GM12864 (cell line): ENCODE results near the gene CHD9.

Source experiments
- DNase-seq: peaks from one replicate; pipeline ENCODE4 v3.0.0-alpha.2; 2011; ENCODE audit warnings: low read depth
- H3K4me3 ChIP-seq: 2 replicates; pipeline ENCODE4 v1.5.1; 2011; ENCODE audit warnings: mild to moderate bottlenecking, low read depth, low read length, control low read depth
- TF ChIP-seq, protein P1 (sequence below): IDR thresholded peaks from 2 replicates; pipeline ENCODE4 v1.5.1; 2011; ENCODE audit warnings: low read depth, mild to moderate bottlenecking, moderate library complexity, low read length, control low read depth, inconsistent platforms; ENCODE audit errors: missing control alignments

CHD9 gene

DNA sequence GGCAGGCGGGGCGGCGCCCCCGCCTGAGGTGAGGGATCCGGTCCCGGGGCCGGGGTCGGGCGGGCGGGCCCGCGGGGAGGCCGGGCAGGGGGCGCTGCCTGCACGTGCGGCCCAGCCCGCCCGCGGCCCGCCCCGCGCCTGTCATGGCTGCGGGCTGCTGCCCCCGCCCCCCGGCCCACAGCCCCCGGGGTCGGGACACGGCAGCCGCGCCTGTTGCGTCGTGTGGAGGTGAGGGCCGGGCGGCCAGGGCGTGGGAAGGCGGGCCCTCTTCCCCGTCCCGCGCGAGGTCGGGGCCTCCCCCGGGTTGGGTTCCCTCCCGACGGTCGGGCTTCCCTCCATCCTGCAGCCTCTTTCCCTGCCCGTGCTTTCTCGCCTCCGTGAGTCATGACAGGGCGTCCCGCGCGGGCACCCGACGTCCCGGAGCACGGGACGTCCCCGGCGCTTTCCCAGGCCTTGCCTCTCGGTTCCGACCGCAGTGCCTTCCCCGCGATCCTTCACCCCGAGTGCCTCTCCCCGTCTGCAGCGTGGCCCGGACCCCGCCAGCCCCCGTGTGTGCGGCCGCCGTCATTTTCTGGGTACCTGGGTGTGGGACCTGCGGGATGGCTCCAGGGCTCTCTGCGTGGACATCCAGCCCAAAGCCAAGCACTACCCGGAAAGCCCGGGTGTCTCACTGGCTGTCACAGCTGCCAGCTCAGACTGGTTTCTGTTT lies 76.7 kb downstream of the CHD9 start:
- TF ChIP-seq, protein P1, sequence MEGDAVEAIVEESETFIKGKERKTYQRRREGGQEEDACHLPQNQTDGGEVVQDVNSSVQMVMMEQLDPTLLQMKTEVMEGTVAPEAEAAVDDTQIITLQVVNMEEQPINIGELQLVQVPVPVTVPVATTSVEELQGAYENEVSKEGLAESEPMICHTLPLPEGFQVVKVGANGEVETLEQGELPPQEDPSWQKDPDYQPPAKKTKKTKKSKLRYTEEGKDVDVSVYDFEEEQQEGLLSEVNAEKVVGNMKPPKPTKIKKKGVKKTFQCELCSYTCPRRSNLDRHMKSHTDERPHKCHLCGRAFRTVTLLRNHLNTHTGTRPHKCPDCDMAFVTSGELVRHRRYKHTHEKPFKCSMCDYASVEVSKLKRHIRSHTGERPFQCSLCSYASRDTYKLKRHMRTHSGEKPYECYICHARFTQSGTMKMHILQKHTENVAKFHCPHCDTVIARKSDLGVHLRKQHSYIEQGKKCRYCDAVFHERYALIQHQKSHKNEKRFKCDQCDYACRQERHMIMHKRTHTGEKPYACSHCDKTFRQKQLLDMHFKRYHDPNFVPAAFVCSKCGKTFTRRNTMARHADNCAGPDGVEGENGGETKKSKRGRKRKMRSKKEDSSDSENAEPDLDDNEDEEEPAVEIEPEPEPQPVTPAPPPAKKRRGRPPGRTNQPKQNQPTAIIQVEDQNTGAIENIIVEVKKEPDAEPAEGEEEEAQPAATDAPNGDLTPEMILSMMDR, result no peak
- H3K4me3 ChIP-seq, result peak overlapping the region; percentile 84
- no peak for DNase-seq

DNA sequence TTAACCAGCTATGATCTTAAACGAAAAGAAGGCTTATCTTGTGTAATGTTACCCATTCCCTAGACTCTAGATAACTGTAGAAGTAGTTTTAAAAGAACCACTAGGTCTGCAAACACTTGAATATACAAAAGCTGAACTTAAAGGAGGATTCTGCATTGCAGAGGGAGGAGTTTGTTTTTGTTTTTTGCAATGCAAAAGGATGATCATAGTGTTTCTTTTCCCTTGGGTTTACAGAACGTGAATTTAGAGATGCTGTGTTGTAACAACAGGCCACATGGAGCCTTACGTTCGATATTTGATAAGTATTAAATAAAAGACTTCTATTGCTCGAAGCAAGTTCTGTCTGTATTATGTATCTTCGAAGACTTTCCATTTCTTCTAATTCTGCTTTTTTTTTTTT lies 77.6 kb downstream of the CHD9 start:
- TF ChIP-seq, protein P1, result no peak
- no peak for DNase-seq
- H3K4me3 ChIP-seq, result no peak overlapping the region

DNA sequence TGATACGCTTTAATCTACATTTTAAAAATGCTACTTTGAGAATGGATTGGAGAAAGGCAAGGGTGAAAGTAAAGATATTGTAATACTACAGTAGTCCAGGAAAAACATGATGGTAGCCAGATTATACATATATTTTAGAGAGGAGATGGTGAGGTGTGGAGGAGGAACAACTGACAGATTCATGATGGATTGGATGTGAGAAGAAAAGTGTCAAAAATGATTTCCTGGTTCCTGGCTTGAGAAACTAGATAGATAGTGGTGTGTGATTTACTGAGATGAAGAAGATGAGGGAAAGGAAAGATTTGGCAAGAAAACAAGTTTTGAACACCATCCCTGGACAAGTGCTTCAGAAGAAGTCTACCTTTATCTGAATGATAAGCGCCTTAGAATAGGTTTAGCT lies 80.5 kb downstream of the CHD9 start:
- TF ChIP-seq, protein P1, result no peak
- DNase-seq, result no peak

DNA sequence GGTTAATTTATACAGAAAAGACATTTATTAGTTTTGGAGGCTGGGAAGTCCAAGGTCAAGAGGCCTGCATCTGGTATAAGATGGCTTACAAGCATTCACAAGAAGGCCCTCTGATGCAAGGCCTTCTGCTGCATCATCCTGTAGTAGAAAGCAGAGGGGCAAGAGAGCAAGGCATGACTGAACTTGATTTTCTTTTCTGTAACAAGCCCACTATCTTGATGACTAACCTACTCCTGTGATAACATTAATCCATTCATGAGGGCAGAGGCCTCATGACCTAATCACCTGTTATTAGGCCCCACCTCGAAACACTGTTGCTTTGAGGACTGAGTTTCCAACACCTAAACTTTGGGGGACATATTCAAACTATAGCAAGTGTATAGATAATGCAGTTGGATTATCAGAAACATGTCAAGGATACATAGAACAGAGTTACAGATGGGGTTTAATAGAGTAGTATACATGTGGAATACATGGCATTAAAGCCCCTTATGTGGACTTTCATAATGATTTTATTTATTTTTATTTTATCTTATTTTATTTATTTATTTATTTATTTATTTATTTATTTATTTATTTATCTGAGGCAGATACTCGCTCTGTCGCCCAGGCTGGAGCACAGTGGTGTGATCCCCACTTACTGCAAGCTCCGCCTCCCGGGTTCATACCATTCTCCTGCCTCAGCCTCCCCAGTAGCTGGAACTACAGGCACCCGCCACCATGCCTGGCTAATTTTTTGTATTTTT lies 88.2 kb downstream of the CHD9 start:
- TF ChIP-seq, protein P1, result no peak
- H3K4me3 ChIP-seq, result no peak overlapping the region
- DNase-seq, result no peak

More for the DNA sequence above, 80.5 kb downstream of the CHD9 start:
- no peak overlapping the region for H3K4me3 ChIP-seq

DNA sequence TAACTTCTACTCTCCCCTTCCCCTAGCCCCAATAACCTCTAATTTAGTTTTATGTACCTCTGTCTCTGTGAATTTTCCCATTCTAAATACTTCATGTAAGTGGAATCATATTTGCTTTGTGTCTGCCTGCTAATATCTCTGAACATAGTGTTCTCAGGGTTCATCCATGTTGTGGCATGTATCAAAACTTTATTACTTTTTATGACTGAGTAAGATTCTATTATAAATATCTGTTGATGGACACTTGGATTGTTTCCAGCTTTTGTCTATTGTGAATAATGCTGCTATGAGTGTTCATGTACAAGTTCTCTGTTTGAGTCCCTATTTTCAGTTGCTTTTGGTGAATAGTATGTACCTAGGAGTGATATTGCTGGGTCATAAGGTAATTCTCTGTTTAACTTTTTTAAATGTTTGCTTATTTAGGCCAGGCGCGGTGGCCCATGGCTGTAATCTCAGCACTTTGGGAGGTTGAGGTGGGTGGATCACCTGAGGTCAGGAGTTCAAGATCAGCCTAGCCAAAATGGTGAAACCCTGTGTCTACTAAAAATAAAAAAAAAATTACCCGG lies 92.8 kb downstream of the CHD9 start:
- H3K4me3 ChIP-seq, result no peak overlapping the region
- DNase-seq, result no peak
- TF ChIP-seq, protein P1, result no peak

DNA sequence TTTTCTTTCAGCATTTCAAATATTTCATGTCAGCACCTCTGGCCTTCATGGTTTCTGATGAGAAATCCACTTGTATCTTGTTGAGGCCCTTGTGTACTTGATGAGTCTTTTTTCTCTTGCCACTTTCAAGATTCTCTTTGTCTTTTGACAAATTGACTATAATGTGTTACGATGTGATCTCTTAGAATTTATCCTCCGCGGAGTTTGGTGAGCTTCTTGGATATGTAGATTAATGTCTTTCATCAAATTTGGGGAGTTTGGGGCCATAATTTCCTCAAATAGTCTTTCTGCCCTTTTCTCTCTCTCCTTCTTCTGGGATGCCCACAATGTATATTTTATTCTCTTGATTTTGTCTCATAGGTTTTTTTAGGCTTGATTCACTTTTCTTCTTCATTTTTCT lies 96.0 kb downstream of the CHD9 start:
- TF ChIP-seq, protein P1, result no peak
- DNase-seq, result no peak
- no peak overlapping the region for H3K4me3 ChIP-seq
